Right atrium auricular region (tissue), 2 donors: ENCODE results near the gene CYTH3. TPM values are rescaled to one million over a fixed set of nuclear protein-coding genes. Genes with fewer than 3 reads are reported as not detected.
"Not testable (repeated sequence)": the region's sequence is repeated elsewhere in the genome, so short reads cannot be mapped to it uniquely, and the experiment has no call there.

Experiments
- DNase-seq: peaks from one replicate; pipeline ENCODE4 v3.0.0-alpha.2; 2019; ENCODE audit warnings: low spot score
- H3K27ac ChIP-seq, 2 donors: fragments of 200-600 bp; sonication (generic); 1 replicate in 1 of 2; 2 replicates in 1 of 2; pipeline ENCODE4 v1.5.1; 2016 to 2019
- H3K27me3 ChIP-seq, 2 donors: fragments of 200-600 bp; sonication (generic); one replicate each; pipeline versions ENCODE4 v1.5.1 to v1.6.0; 2017 to 2019
- H3K36me3 ChIP-seq: fragments of 200-600 bp; sonication (generic); one replicate; pipeline ENCODE4 v1.5.1; 2016
- H3K4me1 ChIP-seq, 2 donors: fragments of 200-600 bp; sonication (generic); one replicate each; pipeline versions ENCODE4 v1.5.1 to v1.6.0; 2017 to 2019
- H3K4me3 ChIP-seq, 2 donors: fragments of 200-600 bp; sonication (generic); 1 replicate in 1 of 2; 2 replicates in 1 of 2; pipeline ENCODE4 v1.5.1; 2017 to 2019; ENCODE audit warnings: mild to moderate bottlenecking in 1 of 2, moderate library complexity in 1 of 2
- H3K9me3 ChIP-seq, 2 donors: fragments of 200-600 bp; sonication (generic); one replicate each; pipeline ENCODE4 v1.5.1; 2019
- total RNA-seq, 2 donors: library from RNA; depleted of rRNA; stranded (reverse); fragments of >200 nt; gene quantifications; one replicate each; pipeline ENCODE4 v1.1.0, GENCODE V29; 2016
- TF ChIP-seq, protein P1 (sequence below), 2 donors: fragments of 200-600 bp; sonication (generic); IDR thresholded peaks; one replicate each; pipeline ENCODE4 v1.5.1; 2019; ENCODE audit warnings: antibody characterized with exemption in 2 of 2

CYTH3 gene
- total RNA-seq, 2 donors from 2014 or later, result 27.2 to 34.0 TPM

GRCh38 chr7:6226194-6226799, 46.1 kb downstream of the CYTH3 start:
- H3K27ac ChIP-seq, result peak overlapping the region; percentile 75 to 81
- H3K36me3 ChIP-seq, result no peaks in the 10 kb centered on the region
- DNase-seq, result no peak
- no peak overlapping the region for H3K4me3 ChIP-seq
- TF ChIP-seq, protein P1, sequence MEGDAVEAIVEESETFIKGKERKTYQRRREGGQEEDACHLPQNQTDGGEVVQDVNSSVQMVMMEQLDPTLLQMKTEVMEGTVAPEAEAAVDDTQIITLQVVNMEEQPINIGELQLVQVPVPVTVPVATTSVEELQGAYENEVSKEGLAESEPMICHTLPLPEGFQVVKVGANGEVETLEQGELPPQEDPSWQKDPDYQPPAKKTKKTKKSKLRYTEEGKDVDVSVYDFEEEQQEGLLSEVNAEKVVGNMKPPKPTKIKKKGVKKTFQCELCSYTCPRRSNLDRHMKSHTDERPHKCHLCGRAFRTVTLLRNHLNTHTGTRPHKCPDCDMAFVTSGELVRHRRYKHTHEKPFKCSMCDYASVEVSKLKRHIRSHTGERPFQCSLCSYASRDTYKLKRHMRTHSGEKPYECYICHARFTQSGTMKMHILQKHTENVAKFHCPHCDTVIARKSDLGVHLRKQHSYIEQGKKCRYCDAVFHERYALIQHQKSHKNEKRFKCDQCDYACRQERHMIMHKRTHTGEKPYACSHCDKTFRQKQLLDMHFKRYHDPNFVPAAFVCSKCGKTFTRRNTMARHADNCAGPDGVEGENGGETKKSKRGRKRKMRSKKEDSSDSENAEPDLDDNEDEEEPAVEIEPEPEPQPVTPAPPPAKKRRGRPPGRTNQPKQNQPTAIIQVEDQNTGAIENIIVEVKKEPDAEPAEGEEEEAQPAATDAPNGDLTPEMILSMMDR (IDR thresholded peaks at IDR 0.05), result no peak
- no peaks in the 10 kb centered on the region for H3K27me3 ChIP-seq
- H3K4me1 ChIP-seq, result peaks cover 0 to 85% of the 10 kb centered on the region in 2 donors
- no peaks in the 10 kb centered on the region for H3K9me3 ChIP-seq

DNA sequence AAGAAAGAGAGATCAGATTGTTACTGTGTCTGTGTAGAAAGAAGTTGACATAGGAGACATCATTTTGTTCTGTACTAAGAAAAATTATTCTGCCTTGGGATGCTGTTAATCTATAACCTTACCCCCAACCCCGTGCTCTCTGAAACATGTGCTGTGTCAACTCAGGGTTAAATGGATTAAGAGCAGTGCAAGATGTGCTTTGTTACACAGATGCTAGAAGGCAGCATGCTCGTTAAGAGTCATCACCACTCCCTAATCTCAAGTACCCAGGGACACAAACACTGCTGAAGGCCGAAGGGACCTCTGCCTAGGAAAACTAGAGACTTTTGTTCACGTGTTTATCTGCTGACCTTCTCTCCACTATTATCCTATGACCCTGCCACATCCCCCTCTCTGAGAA, 49.0 kb downstream of the CYTH3 start:
- H3K27ac ChIP-seq, result peak overlapping the region; percentile 60 to 63
- H3K27me3 ChIP-seq, H3K9me3 ChIP-seq, H3K4me3 ChIP-seq, DNase-seq, H3K36me3 ChIP-seq: not testable (repeated sequence)
- peaks cover 0 to 70% of the 10 kb centered on the region in 2 donors for H3K4me1 ChIP-seq

DNA sequence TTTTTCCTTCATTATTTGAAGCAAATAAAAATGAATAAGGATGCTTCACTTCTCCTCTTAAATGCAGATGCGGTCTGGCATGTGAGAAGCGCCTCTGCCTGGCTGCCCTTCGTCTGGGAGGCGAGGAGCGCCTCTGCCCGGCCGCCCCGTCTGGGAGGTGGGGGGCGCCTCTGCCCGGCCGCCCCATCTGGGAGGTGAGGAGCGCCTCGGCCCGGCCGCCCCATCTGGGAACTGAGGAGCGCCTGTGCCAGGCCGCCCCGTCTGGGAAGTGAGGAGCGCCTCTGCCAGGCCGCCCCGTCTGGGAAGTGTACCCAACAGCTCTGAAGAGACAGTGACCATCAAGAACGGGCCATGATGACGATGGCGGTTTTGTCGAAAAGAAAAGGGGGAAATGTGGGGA, 49.4 kb downstream of the CYTH3 start:
- H3K4me1 ChIP-seq, result peaks cover 0 to 70% of the 10 kb centered on the region in 2 donors
- H3K36me3 ChIP-seq, H3K9me3 ChIP-seq, H3K27me3 ChIP-seq, DNase-seq, H3K4me3 ChIP-seq: not testable (repeated sequence)
- H3K27ac ChIP-seq, result peak overlapping the region; percentile 60 to 63

DNA sequence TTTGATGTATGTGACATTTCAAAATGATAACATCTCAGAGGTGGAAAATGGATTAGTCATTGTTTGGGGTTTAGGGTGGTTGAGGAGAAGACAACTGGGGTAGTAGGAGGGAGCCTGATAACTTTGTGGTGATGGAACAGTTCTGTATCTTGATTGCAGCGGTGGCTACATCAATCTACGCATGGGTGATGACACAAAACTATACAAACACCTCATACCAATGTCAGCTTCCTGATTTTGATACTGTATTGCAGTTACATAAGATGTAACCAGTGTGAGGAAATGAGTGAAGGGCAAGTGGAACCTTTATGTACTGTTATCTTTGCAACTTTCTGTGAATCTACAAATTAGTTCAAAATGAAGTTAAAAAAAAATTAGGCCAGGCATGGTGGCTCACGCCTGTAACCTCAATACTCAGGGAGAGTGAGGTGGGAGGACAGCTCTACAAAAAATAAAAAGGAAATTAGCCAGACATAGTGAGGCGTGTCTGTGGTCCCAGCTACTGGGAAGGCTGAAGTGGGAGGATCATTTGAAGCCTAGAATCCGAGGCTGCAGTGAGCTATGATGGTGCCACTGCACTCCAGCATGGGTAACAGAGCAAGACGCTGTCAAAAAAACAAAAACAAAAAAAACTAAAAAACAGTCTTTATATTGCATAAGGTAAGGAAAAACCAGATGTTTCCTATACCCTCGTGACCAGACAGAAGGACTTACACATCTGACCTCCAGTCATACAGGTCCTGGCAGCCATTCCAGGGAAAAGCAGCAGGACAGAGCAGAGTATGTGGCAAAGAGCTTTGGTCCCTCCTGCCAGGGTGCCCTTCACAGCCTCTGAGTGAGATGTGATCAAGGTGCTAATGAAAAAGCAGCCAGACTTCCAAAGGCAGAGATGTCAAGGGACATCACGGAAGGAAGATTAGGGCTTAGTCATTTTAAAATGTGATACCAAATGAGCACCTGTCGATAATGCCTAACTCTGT, 50.8 kb downstream of the CYTH3 start:
- peak overlapping the region; percentile 58 to 60 for H3K27ac ChIP-seq
- peaks cover 0 to 62% of the 10 kb centered on the region in 2 donors for H3K4me1 ChIP-seq
- DNase-seq, result no peak
- no peaks in the 10 kb centered on the region for H3K36me3 ChIP-seq
- TF ChIP-seq, protein P1 (IDR thresholded peaks at IDR 0.05), result no peak
- no peaks in the 10 kb centered on the region for H3K9me3 ChIP-seq
- H3K4me3 ChIP-seq, result no peak overlapping the region
- no peaks in the 10 kb centered on the region for H3K27me3 ChIP-seq

- no peaks in the 10 kb centered on the region for H3K9me3 ChIP-seq
- no peaks in the 10 kb centered on the region for H3K36me3 ChIP-seq
- H3K27ac ChIP-seq, result peak overlapping the region in 1 of 2 donors; percentile 40
- TF ChIP-seq, protein P1 (IDR thresholded peaks at IDR 0.05), result no peak
- DNase-seq, result no peak
- H3K4me3 ChIP-seq, result no peak overlapping the region
- H3K4me1 ChIP-seq, result peaks cover 0 to 40% of the 10 kb centered on the region in 2 donors
- H3K27me3 ChIP-seq, result no peaks in the 10 kb centered on the region
Measured at GRCh38 chr7:6218329-6218728, 54.1 kb downstream of the CYTH3 start.

DNA sequence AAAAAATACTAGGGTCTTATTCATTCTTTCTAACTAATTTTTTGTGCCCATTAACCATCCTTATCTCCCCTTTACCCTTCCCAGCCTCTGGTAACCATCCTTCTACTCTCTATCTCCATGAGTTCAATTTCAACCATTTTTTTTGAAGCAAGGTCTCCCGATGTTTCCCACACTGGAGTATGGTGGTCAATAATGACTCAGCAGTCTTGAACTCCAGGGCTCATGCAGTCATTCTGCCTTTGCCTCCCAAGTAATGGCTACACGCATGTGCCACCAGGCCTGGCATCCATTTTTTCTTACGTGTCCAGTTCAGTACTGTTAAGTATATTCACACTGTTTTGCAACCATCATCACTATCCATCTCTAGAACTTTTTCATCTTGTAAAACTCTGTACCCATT, 60.4 kb downstream of the CYTH3 start:
- Histone ChIP-seq H3K9me3 (no peaks in the 10 kb centered on the region), H3K4me3 (no peak overlapping the region), H3K4me1 (peaks cover 0 to 10% of the 10 kb centered on the region in 2 donors), H3K27me3 (no peaks in the 10 kb centered on the region), H3K27ac (no peak overlapping the region), H3K36me3 (no peaks in the 10 kb centered on the region)
- TF ChIP-seq, protein P1 (IDR thresholded peaks at IDR 0.05), result no peak
- no peak for DNase-seq
